Measurements from ENCODE around the gene EPHA2. TPM values are rescaled to one million over a fixed set of nuclear protein-coding genes. Genes with fewer than 3 reads are reported as not detected.

Gene EPHA2
- total RNA-seq, 2 donors from 2014 or later, result not detected

GRCh38 chr1:16125483-16125882 is 30.4 kb downstream of the EPHA2 start:
- H3K9me3 Mint-ChIP-seq, result no peaks in the 10 kb centered on the region
- peak overlapping the region in 1 of 2 donors; percentile 35 for H3K27ac Mint-ChIP-seq
- H3K27me3 Mint-ChIP-seq, result peaks cover 0 to 18% of the 10 kb centered on the region in 2 donors
- H3K4me3 Mint-ChIP-seq, result no peak overlapping the region
- DNase-seq (ENCODE audit: low spot score) (no peak), ATAC-seq (no peak)
- H3K4me1 Mint-ChIP-seq (ENCODE audit: low read depth in 2 of 2), result peaks cover 15 to 32% of the 10 kb centered on the region in 2 donors
- no peaks in the 10 kb centered on the region for H3K36me3 Mint-ChIP-seq

- Mint-ChIP-seq H3K9me3 (no peaks in the 10 kb centered on the region), H3K27me3 (peaks cover 0 to 18% of the 10 kb centered on the region in 2 donors), H3K4me3 (no peak overlapping the region), H3K4me1 (ENCODE audit: low read depth in 2 of 2) (peaks cover 15 to 32% of the 10 kb centered on the region in 2 donors), H3K27ac (no peak overlapping the region), H3K36me3 (no peaks in the 10 kb centered on the region)
- no peak for ATAC-seq
- DNase-seq (ENCODE audit: low spot score), result no peak
These were observed 30.8 kb downstream of the EPHA2 start for GRCh38 chr1:16125088-16125470.

- ATAC-seq (no peak), DNase-seq (ENCODE audit: low spot score) (no peak)
- Mint-ChIP-seq H3K9me3 (no peaks in the 10 kb centered on the region), H3K27ac (no peak overlapping the region), H3K36me3 (no peaks in the 10 kb centered on the region), H3K4me1 (ENCODE audit: low read depth in 2 of 2) (peaks cover 15 to 32% of the 10 kb centered on the region in 2 donors), H3K4me3 (no peak overlapping the region), H3K27me3 (peaks cover 0 to 13% of the 10 kb centered on the region in 2 donors)
These were observed 31.3 kb downstream of the EPHA2 start for GRCh38 chr1:16124377-16125087.

- Mint-ChIP-seq H3K27me3 (peaks cover 0 to 10% of the 10 kb centered on the region in 2 donors), H3K27ac (peak overlapping the region; percentile 26 to 79), H3K4me3 (peak overlapping the region; percentile 29), H3K36me3 (no peaks in the 10 kb centered on the region), H3K9me3 (no peaks in the 10 kb centered on the region), H3K4me1 (ENCODE audit: low read depth in 2 of 2) (peaks cover 15 to 34% of the 10 kb centered on the region in 2 donors)
- DNase-seq (ENCODE audit: low spot score), result peak; percentile 96
- ATAC-seq, result peak; percentile 87 to 91
These were observed 33.0 kb downstream of the EPHA2 start for GRCh38 chr1:16122916-16123315.

GRCh38 chr1:16122350-16122881 is 33.5 kb downstream of the EPHA2 start:
- ATAC-seq (no peak), DNase-seq (ENCODE audit: low spot score) (peak; percentile 60)
- H3K4me3 Mint-ChIP-seq, result peak overlapping the region; percentile 29
- peaks cover 0 to 10% of the 10 kb centered on the region in 2 donors for H3K27me3 Mint-ChIP-seq
- no peaks in the 10 kb centered on the region for H3K36me3 Mint-ChIP-seq
- H3K27ac Mint-ChIP-seq, result peak overlapping the region; percentile 26 to 79
- peaks cover 18 to 38% of the 10 kb centered on the region in 2 donors for H3K4me1 Mint-ChIP-seq (ENCODE audit: low read depth in 2 of 2)
- no peaks in the 10 kb centered on the region for H3K9me3 Mint-ChIP-seq

GRCh38 chr1:16120940-16121410 is 34.9 kb downstream of the EPHA2 start:
- Mint-ChIP-seq H3K4me3 (no peak overlapping the region), H3K27ac (peak overlapping the region in 1 of 2 donors; percentile 31), H3K4me1 (ENCODE audit: low read depth in 2 of 2) (peaks cover 27 to 48% of the 10 kb centered on the region in 2 donors), H3K36me3 (no peaks in the 10 kb centered on the region), H3K9me3 (no peaks in the 10 kb centered on the region), H3K27me3 (peaks cover 0 to 15% of the 10 kb centered on the region in 2 donors)
- ATAC-seq (no peak), DNase-seq (ENCODE audit: low spot score) (no peak)

GRCh38 chr1:16120407-16120806 is 35.5 kb downstream of the EPHA2 start:
- ATAC-seq, result no peak
- Mint-ChIP-seq H3K36me3 (no peaks in the 10 kb centered on the region), H3K27ac (peak overlapping the region in 1 of 2 donors; percentile 31), H3K4me1 (ENCODE audit: low read depth in 2 of 2) (peaks cover 27 to 48% of the 10 kb centered on the region in 2 donors), H3K27me3 (peaks cover 0 to 15% of the 10 kb centered on the region in 2 donors), H3K9me3 (no peaks in the 10 kb centered on the region), H3K4me3 (no peak overlapping the region)
- DNase-seq (ENCODE audit: low spot score), result peak; percentile 44

GRCh38 chr1:16119926-16120325 is 35.9 kb downstream of the EPHA2 start:
- Mint-ChIP-seq H3K4me1 (ENCODE audit: low read depth in 2 of 2) (peaks cover 27 to 48% of the 10 kb centered on the region in 2 donors), H3K27ac (no peak overlapping the region), H3K4me3 (no peak overlapping the region), H3K9me3 (no peaks in the 10 kb centered on the region), H3K27me3 (peaks cover 0 to 15% of the 10 kb centered on the region in 2 donors), H3K36me3 (no peaks in the 10 kb centered on the region)
- peak; percentile 45 for DNase-seq (ENCODE audit: low spot score)
- ATAC-seq, result no peak

- ATAC-seq, result no peak
- Mint-ChIP-seq H3K27ac (no peak overlapping the region), H3K27me3 (peaks cover 0 to 15% of the 10 kb centered on the region in 2 donors), H3K36me3 (no peaks in the 10 kb centered on the region), H3K4me1 (ENCODE audit: low read depth in 2 of 2) (peaks cover 27 to 44% of the 10 kb centered on the region in 2 donors), H3K9me3 (no peaks in the 10 kb centered on the region), H3K4me3 (no peak overlapping the region)
- peak; percentile 42 for DNase-seq (ENCODE audit: low spot score)
These were observed 36.4 kb downstream of the EPHA2 start for GRCh38 chr1:16119504-16119903.

- ATAC-seq, result no peak
- no peak for DNase-seq (ENCODE audit: low spot score)
- Mint-ChIP-seq H3K4me3 (no peak overlapping the region), H3K4me1 (ENCODE audit: low read depth in 2 of 2) (peaks cover 23 to 37% of the 10 kb centered on the region in 2 donors), H3K36me3 (no peaks in the 10 kb centered on the region), H3K27ac (no peak overlapping the region), H3K9me3 (no peaks in the 10 kb centered on the region), H3K27me3 (peaks cover 0 to 15% of the 10 kb centered on the region in 2 donors)
These were observed 37.2 kb downstream of the EPHA2 start for GRCh38 chr1:16118706-16119105.

GRCh38 chr1:16117936-16118335 is 37.9 kb downstream of the EPHA2 start:
- peaks cover 16 to 31% of the 10 kb centered on the region in 2 donors for H3K4me1 Mint-ChIP-seq (ENCODE audit: low read depth in 2 of 2)
- H3K27me3 Mint-ChIP-seq, result peaks cover 0 to 15% of the 10 kb centered on the region in 2 donors
- no peak overlapping the region for H3K27ac Mint-ChIP-seq
- no peaks in the 10 kb centered on the region for H3K36me3 Mint-ChIP-seq
- no peak overlapping the region for H3K4me3 Mint-ChIP-seq
- no peaks in the 10 kb centered on the region for H3K9me3 Mint-ChIP-seq
- ATAC-seq (no peak), DNase-seq (ENCODE audit: low spot score) (peak; percentile 44)

GRCh38 chr1:16117369-16117768 is 38.5 kb downstream of the EPHA2 start:
- Mint-ChIP-seq H3K4me3 (no peak overlapping the region), H3K36me3 (no peaks in the 10 kb centered on the region)

GRCh38 chr1:16116625-16117024 is 39.2 kb downstream of the EPHA2 start:
- peak; percentile 41 for DNase-seq (ENCODE audit: low spot score)
- Mint-ChIP-seq H3K4me3 (no peak overlapping the region), H3K27me3 (peaks cover 5 to 13% of the 10 kb centered on the region in 2 donors), H3K27ac (no peak overlapping the region), H3K4me1 (ENCODE audit: low read depth in 2 of 2) (peaks cover 12 to 24% of the 10 kb centered on the region in 2 donors), H3K36me3 (no peaks in the 10 kb centered on the region), H3K9me3 (no peaks in the 10 kb centered on the region)
- ATAC-seq, result no peak

More at GRCh38 chr1:16117369-16117768, 38.5 kb downstream of the EPHA2 start:
- peaks cover 0 to 13% of the 10 kb centered on the region in 2 donors for H3K27me3 Mint-ChIP-seq
- ATAC-seq (no peak), DNase-seq (ENCODE audit: low spot score) (peak; percentile 29)
- peak overlapping the region in 1 of 2 donors; percentile 23 for H3K27ac Mint-ChIP-seq
- H3K4me1 Mint-ChIP-seq (ENCODE audit: low read depth in 2 of 2), result peaks cover 12 to 27% of the 10 kb centered on the region in 2 donors
- H3K9me3 Mint-ChIP-seq, result no peaks in the 10 kb centered on the region

GRCh38 chr1:16116002-16116401 is 39.9 kb downstream of the EPHA2 start:
- ATAC-seq (no peak), DNase-seq (ENCODE audit: low spot score) (peak; percentile 53)
- Mint-ChIP-seq H3K36me3 (no peaks in the 10 kb centered on the region), H3K4me3 (no peak overlapping the region), H3K27ac (no peak overlapping the region), H3K4me1 (ENCODE audit: low read depth in 2 of 2) (peaks cover 12 to 20% of the 10 kb centered on the region in 2 donors), H3K27me3 (peaks cover 11 to 15% of the 10 kb centered on the region in 2 donors), H3K9me3 (no peaks in the 10 kb centered on the region)
